H1 (cell line): ENCODE measurements around the gene TMEM151B. TPM values are rescaled to one million over a fixed set of nuclear protein-coding genes. Genes with fewer than 3 reads are reported as not detected.
A peak's percentile ranks its signal among the peaks of the same experiment; 100 is the strongest.

ENCODE experiments used
- CTCF ChIA-PET: fragments of 300-600 bp; sonication (Branson Sonifier 250); formaldehyde crosslinking; loops from one replicate; lab custom pipeline; 2021; ENCODE audit not compliant: partially characterized antibody; lab: Charles Lee
- POLR2A ChIA-PET: fragments of 300-600 bp; sonication (Branson Sonifier 250); formaldehyde crosslinking; loops from one replicate; lab custom pipeline; 2021; ENCODE audit warnings: inconsistent platforms; ENCODE audit not compliant: partially characterized antibody; lab: Charles Lee
- DNase-seq, 2 experiments: peaks; one replicate each; pipeline versions ENCODE4 v3.0.0 to v3.0.0-alpha.2; 2010 to 2022; ENCODE audit warnings: low spot score in 2 of 2, low read depth in 1 of 2, mixed read lengths in 1 of 2
- FAIRE-seq: peaks from 2 replicates; lab custom pipeline; 2011; peaks lifted over from hg19 to GRCh38; lab: Jason Lieb, UNC
- H2AFZ ChIP-seq: 2 replicates; pipeline ENCODE4 v1.8.1; 2012; ENCODE audit warnings: low read length, inconsistent platforms
- H2AK5ac ChIP-seq: 2 replicates; pipeline ENCODE4 v1.6.1; 2013; ENCODE audit warnings: low read depth, low read length
- H2BK120ac ChIP-seq: replicated peaks from 2 replicates; pipeline ENCODE3; 2013; ENCODE audit warnings: low read depth, low read length, inconsistent platforms
- H2BK12ac ChIP-seq: 2 replicates; pipeline ENCODE4 v1.6.1; 2013; ENCODE audit warnings: low read depth, low read length
- H2BK15ac ChIP-seq: 2 replicates; pipeline ENCODE4 v1.6.1; 2013; ENCODE audit warnings: low read length
- H2BK20ac ChIP-seq: 2 replicates; pipeline ENCODE4 v1.6.1; 2013; ENCODE audit warnings: low read length
- H2BK5ac ChIP-seq: 2 replicates; pipeline ENCODE4 v1.6.1; 2013; ENCODE audit warnings: low read depth, low read length
- H3K14ac ChIP-seq: 2 replicates; pipeline ENCODE4 v1.6.1; 2013; ENCODE audit warnings: inconsistent platforms; ENCODE audit not compliant: insufficient read length
- H3K18ac ChIP-seq: 2 replicates; pipeline ENCODE4 v1.6.1; 2013; ENCODE audit warnings: low read length; ENCODE audit errors: extremely low read depth
- H3K23ac ChIP-seq: 2 replicates; pipeline ENCODE4 v1.6.1; 2013; ENCODE audit warnings: inconsistent platforms; ENCODE audit not compliant: insufficient read length
- H3K23me2 ChIP-seq: 2 replicates; pipeline ENCODE4 v1.6.1; 2013; ENCODE audit warnings: low read depth, low read length
- H3K27ac ChIP-seq: 2 replicates; pipeline ENCODE4 v1.6.1; 2011; ENCODE audit warnings: low read depth, low read length, inconsistent platforms
- H3K27me3 ChIP-seq, 4 experiments: replicated peaks in 1 of 4; 1 replicate in 1 of 4; 2 replicates in 3 of 4; pipeline versions ENCODE4 v1.6.1 to v1.8.1; 2011 to 2013; ENCODE audit warnings: low read length in 3 of 4, mild to moderate bottlenecking in 3 of 4, inconsistent platforms in 2 of 4, mixed read lengths in 2 of 4, moderate library complexity in 1 of 4; ENCODE audit not compliant: control insufficient read depth in 3 of 4, insufficient read depth in 3 of 4; ENCODE audit errors: extremely low read depth in 1 of 4
- H3K36me3 ChIP-seq, 4 experiments: 2 replicates each; pipeline versions ENCODE4 v1.6.1 to v1.8.1; 2011 to 2013; ENCODE audit warnings: mild to moderate bottlenecking in 4 of 4, low read length in 3 of 4, moderate library complexity in 2 of 4, control low read depth in 1 of 4, inconsistent platforms in 1 of 4; ENCODE audit not compliant: insufficient read depth in 4 of 4, control insufficient read depth in 2 of 4
- H3K4ac ChIP-seq: replicated peaks from 2 replicates; pipeline ENCODE3; 2013; ENCODE audit warnings: low read length, low read depth, mixed read lengths, inconsistent platforms; ENCODE audit not compliant: insufficient read length
- H3K4me1 ChIP-seq, 4 experiments: replicated peaks in 1 of 4; 1 replicate in 1 of 4; 2 replicates in 3 of 4; pipeline versions ENCODE4 v1.6.1 to v1.8.1; 2011 to 2013; ENCODE audit warnings: low read length in 3 of 4, inconsistent platforms in 2 of 4, mixed read lengths in 1 of 4; ENCODE audit not compliant: insufficient read depth in 4 of 4, control insufficient read depth in 3 of 4
- H3K4me2 ChIP-seq, 2 experiments: 2 replicates each; pipeline versions ENCODE4 v1.6.1 to v1.8.1; 2011 to 2013; ENCODE audit warnings: low read depth in 2 of 2, low read length in 2 of 2, control low read depth in 1 of 2, inconsistent platforms in 1 of 2, mild to moderate bottlenecking in 1 of 2; ENCODE audit not compliant: insufficient read depth in 1 of 2
- H3K4me3 ChIP-seq, 4 experiments: fragments of 200-600, 300-600 bp in 1 of 4; sonication (generic), shearing (Covaris generic), sonication (Bioruptor Twin) in 1 of 4; 2 replicates each; pipeline versions ENCODE4 v1.5.1 to v1.8.1; 2011 to 2016; ENCODE audit warnings: low read length in 4 of 4, low read depth in 3 of 4, control low read depth in 2 of 4, inconsistent platforms in 2 of 4, mild to moderate bottlenecking in 2 of 4, mixed read lengths in 1 of 4, moderate library complexity in 1 of 4; ENCODE audit not compliant: insufficient read depth in 2 of 4; ENCODE audit errors: extremely low read depth in 1 of 4
- H3K56ac ChIP-seq: replicated peaks from 2 replicates; pipeline ENCODE3; 2013; ENCODE audit warnings: low read depth, mild to moderate bottlenecking, mixed read lengths, low read length, inconsistent platforms; ENCODE audit not compliant: insufficient read length
- H3K79me1 ChIP-seq: 2 replicates; pipeline ENCODE4 v1.6.1; 2013; ENCODE audit warnings: low read depth, low read length, control low read depth
- H3K79me2 ChIP-seq, 2 experiments: 2 replicates each; pipeline versions ENCODE4 v1.6.1 to v1.8.1; 2012 to 2013; ENCODE audit warnings: low read length in 2 of 2, mild to moderate bottlenecking in 2 of 2, inconsistent platforms in 1 of 2; ENCODE audit not compliant: insufficient read depth in 2 of 2, control insufficient read depth in 1 of 2
- H3K9ac ChIP-seq, 4 experiments: replicated peaks in 1 of 4; 1 replicate in 1 of 4; 2 replicates in 3 of 4; pipeline versions ENCODE4 v1.6.1 to v1.8.1; 2011 to 2013; ENCODE audit warnings: low read depth in 3 of 4, low read length in 3 of 4, control low read depth in 2 of 4, mild to moderate bottlenecking in 2 of 4, moderate library complexity in 2 of 4, inconsistent platforms in 1 of 4; ENCODE audit errors: extremely low read depth in 1 of 4
- H3K9me3 ChIP-seq, 2 experiments: 2 replicates each; pipeline versions ENCODE4 v1.6.1 to v1.8.1; 2012 to 2013; ENCODE audit warnings: mild to moderate bottlenecking in 2 of 2, moderate library complexity in 2 of 2, control low read depth in 1 of 2, inconsistent platforms in 1 of 2, low read depth in 1 of 2, low read length in 1 of 2, mixed read lengths in 1 of 2; ENCODE audit not compliant: insufficient read depth in 2 of 2
- H4K20me1 ChIP-seq, 2 experiments: replicated peaks in 1 of 2; 2 replicates each; pipeline versions ENCODE3 to v1.8.1; 2011 to 2013; ENCODE audit warnings: inconsistent platforms in 2 of 2, low read length in 2 of 2, mild to moderate bottlenecking in 1 of 2; ENCODE audit not compliant: insufficient read depth in 2 of 2, control insufficient read depth in 1 of 2
- H4K5ac ChIP-seq: 2 replicates; pipeline ENCODE4 v1.6.1; 2013; ENCODE audit warnings: low read length, low read depth, mixed read lengths, inconsistent platforms; ENCODE audit not compliant: insufficient read length
- H4K8ac ChIP-seq: 2 replicates; pipeline ENCODE4 v1.8.0; 2013; ENCODE audit warnings: mild to moderate bottlenecking, moderate library complexity, low read length, inconsistent platforms; ENCODE audit not compliant: insufficient read depth; ENCODE audit errors: extremely low read depth
- H4K91ac ChIP-seq: replicated peaks from 2 replicates; pipeline ENCODE3; 2013; ENCODE audit warnings: low read length, mixed read lengths, inconsistent platforms; ENCODE audit not compliant: insufficient read length
- CEBPB ChIP-seq: IDR thresholded peaks from 2 replicates; pipeline ENCODE4 v1.6.1; 2012; ENCODE audit warnings: low read depth, low read length
- PHF8 ChIP-seq: fragments of 200-600 bp; sonication (generic); conservative IDR thresholded peaks from 2 replicates; pipeline ENCODE4 v1.7.1; 2012; ENCODE audit warnings: low read depth, mild to moderate bottlenecking, inconsistent platforms, low read length, moderate library complexity
- POLR2AphosphoS5 ChIP-seq: IDR thresholded peaks from 2 replicates; pipeline ENCODE4 v1.6.1; 2011; ENCODE audit warnings: low read depth, low read length
- SP4 ChIP-seq: IDR thresholded peaks from 2 replicates; pipeline ENCODE4 v1.6.1; 2012; ENCODE audit warnings: low read length, inconsistent platforms
- SUZ12 ChIP-seq: fragments of 200-600 bp; sonication (generic); IDR thresholded peaks from 2 replicates; pipeline ENCODE4 v1.6.1; 2012; ENCODE audit warnings: mild to moderate bottlenecking, inconsistent platforms, low read length, moderate library complexity, mixed read lengths
- TCF12 ChIP-seq: IDR thresholded peaks from 2 replicates; pipeline ENCODE4 v1.6.1; 2011; ENCODE audit warnings: low read depth, mild to moderate bottlenecking, low read length
- ZNF274 ChIP-seq: IDR thresholded peaks from 2 replicates; pipeline ENCODE4 v1.7.0; 2012; ENCODE audit warnings: low read length, borderline replicate concordance; ENCODE audit errors: extremely low read depth
- WGBS, 2 experiments: shearing (Covaris generic) in 1 of 2; methylation state at CpG; one replicate each; pipeline versions ENCODE4 v1.1.6 to v1.1.7; 2013 to 2015; ENCODE audit warnings: low lambda C conversion rate in 2 of 2, mixed read lengths in 2 of 2, inconsistent platforms in 1 of 2, low coverage in 1 of 2, missing lambda C conversion rate in 1 of 2; ENCODE audit not compliant: insufficient replicate concordance in 2 of 2, insufficient coverage in 1 of 2, insufficient read length in 1 of 2; ENCODE audit errors: extremely low coverage in 1 of 2, missing lambda C conversion rate in 1 of 2; 5-methylcytosine and 5-hydroxymethylcytosine counted together
- polyA plus RNA-seq, 7 experiments: library from polyadenylated mRNA; depleted of rRNA in 3 of 7; stranded (reverse) in 5 of 7; unstranded in 2 of 7; fragments of >200 nt in 5 of 7; fragments of 200-250 nt in 2 of 7; gene quantifications; 1 replicate in 5 of 7; 2 replicates in 1 of 7; 4 replicates in 1 of 7; pipeline versions ENCODE4 v1.2.1 to v1.2.3, GENCODE V29; 2011 to 2013; ENCODE audit warnings: missing spikeins in 2 of 7, mixed read lengths in 2 of 7
- total RNA-seq: library from RNA; stranded (reverse); fragmentation: NEBNext Ultra II Directional; extraction: Animal tissue kit (Norgen Biotek cat#: 25700); gene quantifications from 2 replicates; pipeline ENCODE4 v1.2.1, GENCODE V29; 2021
- TF ChIP-seq, protein P1 (sequence below): IDR thresholded peaks from 2 replicates; pipeline ENCODE4 v1.6.1; 2012; ENCODE audit warnings: inconsistent platforms
- TF ChIP-seq, protein P2 (sequence below): IDR thresholded peaks from 2 replicates; pipeline ENCODE4 v1.6.1; 2011; ENCODE audit warnings: low read length, improper control_type of control experiment

The TMEM151B gene
- total and polyA plus RNA-seq, 2 of the 8 experiments (the other 6 are each of a cell fraction or from before 2014, with no cell fraction given): 8.0 to 15.5 TPM

DNA sequence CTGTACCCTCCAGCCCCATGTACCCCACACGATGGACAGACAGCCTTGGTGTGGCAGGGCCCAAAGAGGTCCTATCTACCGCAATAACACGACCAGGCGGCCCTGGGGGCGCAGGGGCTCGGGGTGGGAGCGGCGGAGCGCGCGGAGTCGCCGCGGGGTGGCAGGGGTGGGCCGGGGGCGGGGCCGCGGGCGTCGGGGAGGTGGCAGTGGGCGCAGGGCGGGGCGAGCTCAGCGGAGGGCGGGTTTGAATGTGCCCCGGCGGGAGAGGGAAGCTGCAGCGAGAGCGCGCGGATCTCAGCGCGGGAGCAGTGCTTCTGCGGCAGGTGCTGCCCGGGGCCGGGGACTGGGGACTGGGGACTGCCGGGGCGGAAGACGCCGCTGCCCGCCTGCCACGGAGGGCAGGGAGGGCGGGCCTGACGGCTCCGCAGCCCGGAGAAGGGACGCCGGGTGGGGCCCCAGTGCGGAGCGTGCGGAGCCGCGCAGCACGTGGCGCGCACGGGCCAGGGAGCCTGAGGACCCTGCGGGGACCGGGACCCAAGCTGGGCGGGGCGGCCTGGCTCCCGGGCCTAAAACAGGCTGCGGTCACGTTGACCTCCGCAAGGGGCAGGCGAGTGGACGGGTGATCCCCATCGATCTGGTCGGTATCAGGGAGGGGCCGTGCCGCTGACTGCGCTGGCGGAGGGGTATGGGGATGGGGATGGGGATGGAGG, 46.8 kb upstream of the TMEM151B start, which contains the start of gene SLC29A1:
Gene SLC29A1 (plus strand): TSS at position 277 of the 710 bp plus-strand sequence. CDS start 3,719 bp downstream, outside the sequence.
- DNase-seq (peak in 1 of 2 experiments; percentile 86), FAIRE-seq (no peak)
- H3K56ac ChIP-seq: peak within 1 kb of the TSS; percentile 80
- H3K4me3 ChIP-seq: peak within 1 kb of the TSS; percentile 65 to 90 (median 78)
- peak within 1 kb of the TSS; percentile 65; the same call in 1 of the 2 replicates for H2AK5ac ChIP-seq
- H3K27me3 ChIP-seq: no peaks in the 10 kb centered on the region
- H3K36me3 ChIP-seq: peaks cover 0 to 6% (median 2%) of the 10 kb centered on the region in 4 experiments; a peak in 4 of 8 replicates
- peak within 1 kb of the TSS; percentile 93 for H2BK20ac ChIP-seq
- H4K5ac ChIP-seq: peak within 1 kb of the TSS; percentile 53
- ChIA-PET POLR2A (interaction anchor here (1.0 to 21.0 kb wide), 13 partner anchors 12 to 89 kb away, joined by 3 to 477 read pairs (median 17); partner anchors contain the start of genes AARS2, HSP90AB1 and SLC35B2), CTCF (interaction anchor here (0.6 to 19.4 kb wide), 20 partner anchors 7 to 550 kb away, joined by 3 to 287 read pairs (median 6); partner anchors contain the start of genes HSP90AB1, MYMX and SLC35B2)
- H2BK5ac ChIP-seq: peak within 1 kb of the TSS; percentile 76; the same call in 1 of the 2 replicates
- H3K4me1 ChIP-seq: peaks cover 17 to 51% (median 35%) of the 10 kb centered on the region in 4 experiments
- H3K23me2 ChIP-seq: peaks cover 16% of the 10 kb centered on the region
- H2BK12ac ChIP-seq: peak within 1 kb of the TSS; percentile 98; the same call in 1 of the 2 replicates
- peak within 1 kb of the TSS; percentile 76; the same call in 1 of the 2 replicates for H4K8ac ChIP-seq
- H3K23ac ChIP-seq: peak within 1 kb of the TSS; percentile 37
- peak within 1 kb of the TSS; percentile 84 for H3K4ac ChIP-seq
- H3K18ac ChIP-seq: peak within 1 kb of the TSS; percentile 95
- peak within 1 kb of the TSS; percentile 33 for H3K14ac ChIP-seq
- H2BK120ac ChIP-seq: peak within 1 kb of the TSS; percentile 84
- H3K79me2 ChIP-seq: peaks cover 10 to 45% of the 10 kb centered on the region in 2 experiments; a peak in 3 of 4 replicates
- H4K20me1 ChIP-seq: peaks cover 30 to 33% of the 10 kb centered on the region in 2 experiments
- H2AFZ ChIP-seq: no peak within 1 kb of the TSS
- peaks cover 17% of the 10 kb centered on the region for H3K79me1 ChIP-seq
- 0% methylated on average over 6 of the region's 73 CpGs; no CpG with 5 or more reads in 1 of the 2 experiments for WGBS, 2 experiments
- H3K4me2 ChIP-seq: peak within 1 kb of the TSS; percentile 94 to 95
- H4K91ac ChIP-seq: peak within 1 kb of the TSS; percentile 99
- no peaks in the 10 kb centered on the region for H3K9me3 ChIP-seq
- peak within 1 kb of the TSS; percentile 88; the same call in 1 of the 2 replicates for H2BK15ac ChIP-seq
- peak within 1 kb of the TSS; percentile 69; the same call in 1 of the 2 replicates for H3K27ac ChIP-seq
- H3K9ac ChIP-seq: peak within 1 kb of the TSS; percentile 41 to 78 (median 62)
- TF ChIP-seq SP4: no peak
- peak; percentile 71 for TF ChIP-seq PHF8
- TF ChIP-seq ZNF274: no peak
- no peak for TF ChIP-seq CEBPB
- TF ChIP-seq SUZ12: no peak
- no peak for TF ChIP-seq TCF12
- TF ChIP-seq, protein P1, sequence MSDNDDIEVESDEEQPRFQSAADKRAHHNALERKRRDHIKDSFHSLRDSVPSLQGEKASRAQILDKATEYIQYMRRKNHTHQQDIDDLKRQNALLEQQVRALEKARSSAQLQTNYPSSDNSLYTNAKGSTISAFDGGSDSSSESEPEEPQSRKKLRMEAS: peak; percentile 84
- peak; percentile 76 for TF ChIP-seq POLR2AphosphoS5
- TF ChIP-seq, protein P2, sequence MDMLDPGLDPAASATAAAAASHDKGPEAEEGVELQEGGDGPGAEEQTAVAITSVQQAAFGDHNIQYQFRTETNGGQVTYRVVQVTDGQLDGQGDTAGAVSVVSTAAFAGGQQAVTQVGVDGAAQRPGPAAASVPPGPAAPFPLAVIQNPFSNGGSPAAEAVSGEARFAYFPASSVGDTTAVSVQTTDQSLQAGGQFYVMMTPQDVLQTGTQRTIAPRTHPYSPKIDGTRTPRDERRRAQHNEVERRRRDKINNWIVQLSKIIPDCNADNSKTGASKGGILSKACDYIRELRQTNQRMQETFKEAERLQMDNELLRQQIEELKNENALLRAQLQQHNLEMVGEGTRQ: peak; percentile 50
